ENCODE results near the gene FGF14. TPM values are rescaled to one million over a fixed set of nuclear protein-coding genes. Genes with fewer than 3 reads are reported as not detected.

The FGF14 gene
- total and polyA plus RNA-seq, 2 donors (not counting 1 experiment from before 2014, with no cell fraction given) = under 0.01 TPM; not detected in 1

- Mint-ChIP-seq H3K27ac (no peak overlapping the region), H3K27me3 (peaks cover 3% of the 10 kb centered on the region), H3K9me3 (ENCODE audit: insufficient read depth) (no peaks in the 10 kb centered on the region), H3K4me3 (no peak overlapping the region), H3K4me1 (no peaks in the 10 kb centered on the region)
- Histone ChIP-seq H3K4me3 (ENCODE audit: control extremely low read depth in 1 of 5, extremely low read depth in 1 of 5, insufficient read depth in 1 of 5, low read depth in 2 of 5, low read length in 4 of 5) (no peak overlapping the region), H3K4me2 (replicated peaks; ENCODE audit: low read depth, low read length, poor library complexity, severe bottlenecking) (no peak overlapping the region), H3K79me2 (ENCODE audit: control insufficient read depth, insufficient read depth, low read length) (no peaks in the 10 kb centered on the region), H3K36me3 (replicated peaks in 1 of 2; ENCODE audit: control extremely low read depth in 1 of 2, control insufficient read depth in 1 of 2, extremely low read depth in 1 of 2, insufficient read depth in 2 of 2, low read length in 1 of 2) (no peaks in the 10 kb centered on the region), H4K20me1 (ENCODE audit: control insufficient read depth, insufficient read depth, low read length, poor library complexity, severe bottlenecking) (no peaks in the 10 kb centered on the region), H3K27me3 (replicated peaks in 1 of 4; ENCODE audit: control extremely low read depth in 1 of 4, control insufficient read depth in 3 of 4, insufficient read depth in 4 of 4, low read length in 3 of 4) (peaks cover 0 to 3% (median 0%) of the 10 kb centered on the region in 4 experiments), H3K9ac (ENCODE audit: low read length) (no peak overlapping the region), H3K9me3 (ENCODE audit: control extremely low read depth in 1 of 3, control insufficient read depth in 2 of 3, insufficient read depth in 1 of 3, low read length in 2 of 3) (no peaks in the 10 kb centered on the region), H2AFZ (ENCODE audit: insufficient read depth, low read depth, low read length, poor library complexity, severe bottlenecking) (no peak overlapping the region), H3K27ac (ENCODE audit: low read length in 2 of 2) (no peak overlapping the region), H3K4me1 (ENCODE audit: control insufficient read depth in 2 of 2, insufficient read depth in 2 of 2, low read length in 2 of 2) (no peaks in the 10 kb centered on the region)
- TF ChIP-seq CTCF (IDR thresholded peaks at IDR 0.05) (peak; percentile 64), EZH2 (IDR thresholded peaks at IDR 0.05; ENCODE audit: borderline replicate concordance, insufficient read depth, low read depth, low read length, poor library complexity, severe bottlenecking) (no peak)
- no CpG with 5 or more reads among the region's 1 CpG for WGBS (ENCODE audit: insufficient coverage)
- ChIA-PET CTCF (interaction anchor here (0.9 to 2.5 kb wide), 7 partner anchors 26 to 613 kb away, joined by 3 to 20 read pairs (median 6); no protein-coding TSS in a partner anchor), POLR2A (no interaction called here)
- ATAC-seq (ENCODE audit: low read depth) = no peak
- DNase-seq = peak; percentile 44
- intact Hi-C loops (cut with micrococcal nuclease) = no loop called here
Measured at GRCh38 chr13:101757446-101758039, 644.3 kb downstream of the FGF14 start.

- Histone ChIP-seq H3K36me3 (replicated peaks in 1 of 2; ENCODE audit: control extremely low read depth in 1 of 2, control insufficient read depth in 1 of 2, extremely low read depth in 1 of 2, insufficient read depth in 2 of 2, low read length in 1 of 2) (no peaks in the 10 kb centered on the region), H3K27ac (ENCODE audit: low read length in 2 of 2) (no peak overlapping the region), H3K4me2 (replicated peaks; ENCODE audit: low read depth, low read length, poor library complexity, severe bottlenecking) (no peak overlapping the region), H3K4me3 (ENCODE audit: control extremely low read depth in 1 of 5, extremely low read depth in 1 of 5, insufficient read depth in 1 of 5, low read depth in 2 of 5, low read length in 4 of 5) (no peak overlapping the region), H3K27me3 (replicated peaks in 1 of 4; ENCODE audit: control extremely low read depth in 1 of 4, control insufficient read depth in 3 of 4, insufficient read depth in 4 of 4, low read length in 3 of 4) (no peaks in the 10 kb centered on the region), H3K79me2 (ENCODE audit: control insufficient read depth, insufficient read depth, low read length) (no peaks in the 10 kb centered on the region), H3K9ac (ENCODE audit: low read length) (no peak overlapping the region), H4K20me1 (ENCODE audit: control insufficient read depth, insufficient read depth, low read length, poor library complexity, severe bottlenecking) (no peaks in the 10 kb centered on the region), H3K9me3 (ENCODE audit: control extremely low read depth in 1 of 3, control insufficient read depth in 2 of 3, insufficient read depth in 1 of 3, low read length in 2 of 3) (no peaks in the 10 kb centered on the region), H2AFZ (ENCODE audit: insufficient read depth, low read depth, low read length, poor library complexity, severe bottlenecking) (no peak overlapping the region), H3K4me1 (ENCODE audit: control insufficient read depth in 2 of 2, insufficient read depth in 2 of 2, low read length in 2 of 2) (no peaks in the 10 kb centered on the region)
- CTCF ChIA-PET = interaction anchor here (1.2 kb wide), 1 partner anchor 240 kb away, joined by 3 read pairs; no protein-coding TSS in a partner anchor
- no peak overlapping the region for H3K27ac Mint-ChIP-seq
- DNase-seq = no peak
- no peaks in the 10 kb centered on the region for H3K4me1 Mint-ChIP-seq
- ATAC-seq (ENCODE audit: low read depth) = no peak
- H3K27me3 Mint-ChIP-seq = peaks cover 3% of the 10 kb centered on the region
- no peaks in the 10 kb centered on the region for H3K9me3 Mint-ChIP-seq (ENCODE audit: insufficient read depth)
- no peak overlapping the region for H3K4me3 Mint-ChIP-seq
- POLR2A ChIA-PET = no interaction called here
- no peak for TF ChIP-seq CTCF (IDR thresholded peaks at IDR 0.05)
- no peak for TF ChIP-seq EZH2 (IDR thresholded peaks at IDR 0.05; ENCODE audit: borderline replicate concordance, insufficient read depth, low read depth, low read length, poor library complexity, severe bottlenecking)
- WGBS (ENCODE audit: insufficient coverage) = 92% methylated on average over 2 of the region's 6 CpGs
- intact Hi-C loops (cut with micrococcal nuclease) = no loop called here
Measured at GRCh38 chr13:101755228-101755887, 646.5 kb downstream of the FGF14 start.

Measured in B cell (primary cell).